ENCODE data around the gene SRGAP1.
"Not testable (repeated sequence)": the region's sequence is repeated elsewhere in the genome, so short reads cannot be mapped to it uniquely, and the experiment has no call there.

Gene SRGAP1

DNA sequence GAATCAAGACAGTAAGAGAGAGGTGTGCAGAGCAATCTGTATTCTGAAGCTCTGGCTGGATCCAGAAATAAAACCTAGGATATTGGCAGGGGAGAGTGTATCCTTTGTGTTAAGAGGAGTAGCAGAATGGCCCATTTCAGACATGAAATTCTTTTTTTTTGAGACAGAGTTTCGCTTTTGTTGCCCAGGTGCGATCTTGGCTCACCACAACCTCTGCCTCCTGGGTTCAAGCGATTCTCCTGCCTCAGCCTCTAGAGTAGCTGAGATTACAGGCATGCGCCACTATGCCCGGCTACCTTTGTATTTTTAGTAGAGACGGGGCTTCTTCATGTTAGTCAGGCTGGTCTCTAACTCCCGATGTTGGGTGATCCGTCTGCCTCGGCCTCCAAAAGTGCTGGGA, 6.1 kb upstream of the SRGAP1 start:
- H3K4me2 ChIP-seq (ENCODE audit: low read depth, low read length): peak overlapping the region; percentile 3; the same call in 1 of the 2 replicates
- H3K4me1 ChIP-seq (ENCODE audit: low read length): peaks cover 5% of the 10 kb centered on the region
- no peaks in the 10 kb centered on the region for H3K9me2 ChIP-seq (replicated peaks; ENCODE audit: insufficient read depth, low read length)
- peaks cover 6% of the 10 kb centered on the region; the same call in 1 of the 2 replicates for H3F3A ChIP-seq (ENCODE audit: insufficient read depth, low read length)
- H3K9ac ChIP-seq (ENCODE audit: low read length): no peak overlapping the region
- no peak overlapping the region for H2AFZ ChIP-seq (ENCODE audit: low read length)
- H4K20me1 ChIP-seq (ENCODE audit: insufficient read depth, low read length): no peaks in the 10 kb centered on the region
- H3K4me3 ChIP-seq (ENCODE audit: low read length): no peak overlapping the region
- H3K27me3 ChIP-seq (replicated peaks; ENCODE audit: insufficient read depth, low read length): no peaks in the 10 kb centered on the region
- H3K79me2 ChIP-seq (ENCODE audit: low read length): no peaks in the 10 kb centered on the region
- peak; percentile 44 for DNase-seq
- H3K9me3 ChIP-seq (replicated peaks; ENCODE audit: insufficient read depth, low read length): no peaks in the 10 kb centered on the region
- no peaks in the 10 kb centered on the region for H3K36me3 ChIP-seq (replicated peaks; ENCODE audit: insufficient read depth, low read length)
- H3K27ac ChIP-seq (ENCODE audit: low read length): no peak overlapping the region; the same call in 1 of the 2 replicates
- TF ChIP-seq EZH2phosphoT487 (IDR thresholded peaks at IDR 0.05; ENCODE audit: low read length) (no peak), CTCF (IDR thresholded peaks at IDR 0.05; ENCODE audit: low read length) (no peak), EZH2 (optimal IDR thresholded peaks at IDR 0.05; ENCODE audit: low read depth, low read length) (no peak)

DNA sequence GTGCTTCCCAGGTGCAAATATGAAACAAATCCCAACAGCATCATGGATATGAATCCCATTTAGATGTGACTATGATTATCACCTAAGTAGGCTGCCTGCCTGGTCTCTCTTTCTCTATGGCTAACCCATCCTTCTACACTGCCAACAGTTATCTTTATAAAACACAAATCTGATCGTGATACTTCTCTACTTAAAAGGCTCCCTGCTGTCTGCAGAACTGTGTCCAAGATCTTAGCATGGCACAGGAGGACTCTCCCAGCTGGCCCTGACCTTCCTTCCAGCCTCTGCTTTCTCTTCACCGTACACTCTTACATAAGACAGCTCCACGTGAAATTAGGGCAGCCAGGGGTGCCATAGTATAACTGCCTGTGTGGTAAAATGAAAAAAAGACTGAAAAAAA, 3.5 kb upstream of the SRGAP1 start:
- Histone ChIP-seq H4K20me1 (ENCODE audit: insufficient read depth, low read length) (no peaks in the 10 kb centered on the region), H3K27ac (ENCODE audit: low read length) (no peak overlapping the region), H3K4me1 (ENCODE audit: low read length) (peaks cover 5% of the 10 kb centered on the region), H3K27me3 (replicated peaks; ENCODE audit: insufficient read depth, low read length) (no peaks in the 10 kb centered on the region), H3K4me2 (ENCODE audit: low read depth, low read length) (no peak overlapping the region), H3K9me3 (replicated peaks; ENCODE audit: insufficient read depth, low read length) (no peaks in the 10 kb centered on the region), H2AFZ (ENCODE audit: low read length) (no peak overlapping the region), H3K4me3 (ENCODE audit: low read length) (no peak overlapping the region), H3K79me2 (ENCODE audit: low read length) (no peaks in the 10 kb centered on the region), H3K9me2 (replicated peaks; ENCODE audit: insufficient read depth, low read length) (no peaks in the 10 kb centered on the region), H3K36me3 (replicated peaks; ENCODE audit: insufficient read depth, low read length) (no peaks in the 10 kb centered on the region), H3K9ac (ENCODE audit: low read length) (no peak overlapping the region), H3F3A (ENCODE audit: insufficient read depth, low read length) (peaks cover 6% of the 10 kb centered on the region; the same call in 1 of the 2 replicates)
- no peak for DNase-seq
- TF ChIP-seq CTCF (IDR thresholded peaks at IDR 0.05; ENCODE audit: low read length): no peak
- no peak for TF ChIP-seq EZH2phosphoT487 (IDR thresholded peaks at IDR 0.05; ENCODE audit: low read length)
- TF ChIP-seq EZH2 (optimal IDR thresholded peaks at IDR 0.05; ENCODE audit: low read depth, low read length): no peak

GRCh38 chr12:63841571-63841970, 2.9 kb upstream of the SRGAP1 start:
- no peak overlapping the region for H3K27ac ChIP-seq (ENCODE audit: low read length)
- no peaks in the 10 kb centered on the region for H4K20me1 ChIP-seq (ENCODE audit: insufficient read depth, low read length)

GRCh38 chr12:63842750-63843149, 1.8 kb upstream of the SRGAP1 start:
- H3K27me3 ChIP-seq (replicated peaks; ENCODE audit: insufficient read depth, low read length); H3K9me3 ChIP-seq (replicated peaks; ENCODE audit: insufficient read depth, low read length); H3K27ac ChIP-seq (ENCODE audit: low read length); H3K4me3 ChIP-seq (ENCODE audit: low read length); H3K4me2 ChIP-seq (ENCODE audit: low read depth, low read length); H3K9me2 ChIP-seq (replicated peaks; ENCODE audit: insufficient read depth, low read length); DNase-seq; H2AFZ ChIP-seq (ENCODE audit: low read length); H3K79me2 ChIP-seq (ENCODE audit: low read length); H3K36me3 ChIP-seq (replicated peaks; ENCODE audit: insufficient read depth, low read length); H4K20me1 ChIP-seq (ENCODE audit: insufficient read depth, low read length); H3K9ac ChIP-seq (ENCODE audit: low read length); H3F3A ChIP-seq (ENCODE audit: insufficient read depth, low read length); H3K4me1 ChIP-seq (ENCODE audit: low read length): not testable (repeated sequence)

More at GRCh38 chr12:63841571-63841970, 2.9 kb upstream of the SRGAP1 start:
- no peak for TF ChIP-seq EZH2 (optimal IDR thresholded peaks at IDR 0.05; ENCODE audit: low read depth, low read length)
- TF ChIP-seq CTCF (IDR thresholded peaks at IDR 0.05; ENCODE audit: low read length): no peak
- no peak for TF ChIP-seq EZH2phosphoT487 (IDR thresholded peaks at IDR 0.05; ENCODE audit: low read length)
- H2AFZ ChIP-seq (ENCODE audit: low read length): no peak overlapping the region
- H3K9me3 ChIP-seq (replicated peaks; ENCODE audit: insufficient read depth, low read length): no peaks in the 10 kb centered on the region
- peaks cover 6% of the 10 kb centered on the region; the same call in 1 of the 2 replicates for H3F3A ChIP-seq (ENCODE audit: insufficient read depth, low read length)
- no peak overlapping the region for H3K9ac ChIP-seq (ENCODE audit: low read length)
- no peaks in the 10 kb centered on the region for H3K27me3 ChIP-seq (replicated peaks; ENCODE audit: insufficient read depth, low read length)
- no peaks in the 10 kb centered on the region for H3K36me3 ChIP-seq (replicated peaks; ENCODE audit: insufficient read depth, low read length)
- H3K4me3 ChIP-seq (ENCODE audit: low read length): no peak overlapping the region
- no peaks in the 10 kb centered on the region for H3K9me2 ChIP-seq (replicated peaks; ENCODE audit: insufficient read depth, low read length)
- H3K4me1 ChIP-seq (ENCODE audit: low read length): peaks cover 5% of the 10 kb centered on the region
- no peak for DNase-seq
- no peaks in the 10 kb centered on the region for H3K79me2 ChIP-seq (ENCODE audit: low read length)
- H3K4me2 ChIP-seq (ENCODE audit: low read depth, low read length): no peak overlapping the region
